Testis (tissue), 3 donors: ENCODE results near the gene ERH. TPM values are rescaled to one million over a fixed set of nuclear protein-coding genes. Genes with fewer than 3 reads are reported as not detected.

Experiments used
- DNase-seq: peaks from one replicate; pipeline ENCODE4 v3.0.0-alpha.2; 2019
- H3K27ac ChIP-seq, 2 donors: fragments of 200-600 bp; sonication (generic); one replicate each; pipeline ENCODE4 v1.5.1; 2019
- H3K27me3 ChIP-seq: fragments of 200-600 bp; sonication (generic); one replicate; pipeline ENCODE4 v1.5.1; 2019
- H3K36me3 ChIP-seq: fragments of 200-600 bp; sonication (generic); one replicate; pipeline ENCODE4 v1.5.1; 2017; ENCODE audit warnings: low read depth; ENCODE audit errors: missing control alignments
- H3K4me1 ChIP-seq: fragments of 200-600 bp; sonication (generic); one replicate; pipeline ENCODE4 v1.5.1; 2019
- H3K4me3 ChIP-seq, 2 donors: fragments of 200-600 bp; sonication (generic); one replicate each; pipeline ENCODE4 v1.5.1; 2017 to 2019
- H3K9me3 ChIP-seq: fragments of 200-600 bp; sonication (generic); one replicate; pipeline ENCODE4 v1.5.1; 2017
- POLR2A ChIP-seq: fragments of 450-650 bp; IDR thresholded peaks from one replicate; pipeline ENCODE4 v1.6.1; 2017; ENCODE audit warnings: antibody characterized with exemption, mild to moderate bottlenecking, moderate library complexity
- WGBS, 2 donors: methylation state at CpG; one replicate each; pipeline ENCODE4 v1.1.5; 2018; 5-methylcytosine and 5-hydroxymethylcytosine counted together
- intact Hi-C: fragments of 100-400 bp; cut with DNase I; formaldehyde crosslinking; loops from one replicate; pipeline ENCODE4 v1.15.1; 2023; ENCODE audit warnings: low total_unique reads
- polyA plus RNA-seq: library from polyadenylated mRNA; stranded (reverse); fragments of 350-450 nt; fragmentation: Illumina TruSeq; extraction: RNeasy Lipid Tissue Mini Kit (QIAGEN cat#74804); gene quantifications from one replicate; pipeline ENCODE4 v1.2.3, GENCODE V29; 2014; ENCODE audit warnings: low read depth, low replicate concordance; ENCODE audit not compliant: insufficient read depth
- total RNA-seq, 2 donors: library from RNA; depleted of rRNA; stranded (reverse); fragments of >200 nt; gene quantifications; one replicate each; pipeline ENCODE4 v1.2.3, GENCODE V29; 2016
- TF ChIP-seq, protein P1 (sequence below), 3 experiments: fragments of 450-650 bp in 2 of 3; fragments of 200-600 bp in 1 of 3; sonication (generic) in 1 of 3; IDR thresholded peaks; one replicate each; pipeline ENCODE4 v1.5.1; 2016 to 2019; ENCODE audit warnings: antibody characterized with exemption in 3 of 3, mild to moderate bottlenecking in 2 of 3, moderate library complexity in 1 of 3

ERH gene
- total and polyA plus RNA-seq, 3 donors from 2014 or later = 57.3 to 176 (median 74.5) TPM

DNA sequence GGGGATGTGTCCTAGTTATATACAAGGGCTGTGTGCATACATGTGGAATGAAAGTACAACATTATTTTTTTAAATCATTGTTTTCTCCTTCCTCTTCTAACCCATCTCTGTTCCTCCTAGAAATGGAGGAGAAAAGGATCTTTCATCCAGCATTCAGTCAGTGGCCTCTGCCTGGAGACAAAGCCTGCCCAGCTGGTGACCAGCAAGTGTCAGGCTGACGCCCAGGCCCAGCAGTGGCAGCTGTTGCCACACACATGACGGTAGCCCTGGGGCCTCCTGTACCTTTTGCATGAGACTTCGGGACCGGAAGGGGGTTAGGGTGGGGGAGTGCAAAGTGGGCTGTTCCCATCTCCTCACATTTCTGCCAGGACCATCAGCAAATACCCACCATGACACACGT is 46.2 kb downstream of the ERH start:
- Histone ChIP-seq H3K4me3 (no peak overlapping the region), H3K27ac (no peak overlapping the region), H3K36me3 (no peaks in the 10 kb centered on the region), H3K27me3 (no peaks in the 10 kb centered on the region), H3K4me1 (no peaks in the 10 kb centered on the region), H3K9me3 (no peaks in the 10 kb centered on the region)
- intact Hi-C loops = no loop called here
- no peak for DNase-seq
- 89 to 92% methylated on average over 4 to 5 of the region's 5 CpGs for WGBS, 2 donors
- TF ChIP-seq, protein P1, sequence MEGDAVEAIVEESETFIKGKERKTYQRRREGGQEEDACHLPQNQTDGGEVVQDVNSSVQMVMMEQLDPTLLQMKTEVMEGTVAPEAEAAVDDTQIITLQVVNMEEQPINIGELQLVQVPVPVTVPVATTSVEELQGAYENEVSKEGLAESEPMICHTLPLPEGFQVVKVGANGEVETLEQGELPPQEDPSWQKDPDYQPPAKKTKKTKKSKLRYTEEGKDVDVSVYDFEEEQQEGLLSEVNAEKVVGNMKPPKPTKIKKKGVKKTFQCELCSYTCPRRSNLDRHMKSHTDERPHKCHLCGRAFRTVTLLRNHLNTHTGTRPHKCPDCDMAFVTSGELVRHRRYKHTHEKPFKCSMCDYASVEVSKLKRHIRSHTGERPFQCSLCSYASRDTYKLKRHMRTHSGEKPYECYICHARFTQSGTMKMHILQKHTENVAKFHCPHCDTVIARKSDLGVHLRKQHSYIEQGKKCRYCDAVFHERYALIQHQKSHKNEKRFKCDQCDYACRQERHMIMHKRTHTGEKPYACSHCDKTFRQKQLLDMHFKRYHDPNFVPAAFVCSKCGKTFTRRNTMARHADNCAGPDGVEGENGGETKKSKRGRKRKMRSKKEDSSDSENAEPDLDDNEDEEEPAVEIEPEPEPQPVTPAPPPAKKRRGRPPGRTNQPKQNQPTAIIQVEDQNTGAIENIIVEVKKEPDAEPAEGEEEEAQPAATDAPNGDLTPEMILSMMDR (IDR thresholded peaks at IDR 0.05) = no peak
- TF ChIP-seq POLR2A = no peak

DNA sequence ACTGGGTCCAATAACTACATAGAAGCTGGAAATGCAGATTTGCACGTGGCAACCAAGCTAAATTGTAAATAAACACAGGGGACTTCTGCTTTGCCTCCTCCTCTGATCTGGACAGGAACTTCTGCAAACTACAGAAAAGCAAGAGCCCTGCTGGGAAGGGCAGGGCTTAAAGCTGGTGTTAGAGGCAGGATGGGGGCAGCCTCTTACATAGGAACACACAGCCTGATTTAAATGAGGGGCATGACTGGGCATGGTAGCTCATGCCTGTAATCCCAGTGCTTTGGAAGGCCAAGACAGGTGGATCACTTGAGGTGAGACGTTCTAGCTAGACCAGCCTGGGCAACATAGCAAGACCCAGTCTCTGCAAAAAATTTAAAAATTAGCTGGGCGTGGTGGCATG is 46.7 kb downstream of the ERH start:
- H3K4me1 ChIP-seq = no peaks in the 10 kb centered on the region
- H3K27ac ChIP-seq = no peak overlapping the region
- intact Hi-C loops = no loop called here
- H3K36me3 ChIP-seq = no peaks in the 10 kb centered on the region
- no peaks in the 10 kb centered on the region for H3K27me3 ChIP-seq
- H3K4me3 ChIP-seq = no peak overlapping the region
- DNase-seq = no peak
- 80 to 86% methylated on average over 3 of the region's 3 CpGs for WGBS, 2 donors
- TF ChIP-seq, protein P1 (IDR thresholded peaks at IDR 0.05) = no peak
- TF ChIP-seq POLR2A = no peak
- no peaks in the 10 kb centered on the region for H3K9me3 ChIP-seq

DNA sequence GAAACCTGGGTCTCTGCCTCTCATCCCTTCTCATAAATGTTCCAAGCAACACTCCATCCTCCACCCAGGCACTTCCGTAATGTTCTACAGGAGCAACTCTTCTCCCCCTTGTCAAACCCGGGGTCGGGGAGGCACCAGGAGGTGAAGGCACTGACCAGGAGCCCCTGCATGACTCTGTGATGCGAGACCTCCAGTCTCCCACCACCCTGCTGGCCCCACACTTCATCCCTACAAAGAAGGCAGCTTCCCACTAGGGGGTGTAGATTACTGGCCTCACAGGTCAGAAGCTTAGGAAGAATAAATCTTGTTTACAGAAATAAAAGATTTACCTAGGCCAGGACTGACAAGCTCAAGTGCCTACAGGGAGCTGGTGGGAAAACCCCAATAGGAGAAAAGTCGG is 47.2 kb downstream of the ERH start:
- H3K27me3 ChIP-seq = no peaks in the 10 kb centered on the region

DNA sequence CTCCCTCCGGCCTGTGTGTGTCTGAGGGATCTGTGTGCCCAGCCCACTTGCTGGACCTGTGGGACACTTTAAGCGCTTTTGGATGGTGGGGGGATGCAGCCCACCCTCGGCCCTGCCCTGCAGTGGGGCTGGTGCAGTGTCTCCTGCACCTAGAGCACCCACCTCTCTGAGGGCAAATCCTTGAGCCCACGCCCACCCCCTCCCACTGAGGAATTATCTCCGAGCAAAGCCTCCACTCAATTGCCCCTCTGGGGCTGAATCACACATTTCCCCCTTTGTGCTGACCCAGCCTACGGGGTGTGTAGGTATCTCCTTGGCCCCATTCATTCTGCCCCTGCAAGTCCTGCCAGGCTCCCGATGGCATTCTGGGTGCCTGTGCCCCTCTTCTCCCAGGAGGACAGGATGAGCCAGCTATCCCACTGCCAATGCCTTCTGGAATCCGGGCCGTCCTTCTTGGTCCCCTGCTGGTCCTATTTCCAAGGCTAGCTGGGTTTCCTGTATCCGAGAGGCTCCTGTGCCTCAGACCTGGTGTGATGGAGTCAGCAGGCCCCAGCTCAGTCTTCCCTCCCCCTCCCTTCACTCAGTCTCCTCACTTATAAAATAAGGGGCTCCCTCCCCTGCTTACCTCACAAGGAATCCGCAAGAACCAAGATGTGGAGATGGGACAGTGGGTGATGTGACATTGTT is 48.9 kb downstream of the ERH start:
- Histone ChIP-seq H3K27ac (no peak overlapping the region), H3K27me3 (no peaks in the 10 kb centered on the region), H3K4me1 (no peaks in the 10 kb centered on the region), H3K9me3 (no peaks in the 10 kb centered on the region), H3K36me3 (no peaks in the 10 kb centered on the region), H3K4me3 (no peak overlapping the region)
- TF ChIP-seq, protein P1 (IDR thresholded peaks at IDR 0.05) = no peak
- no peak for TF ChIP-seq POLR2A
- DNase-seq = no peak
- 87 to 89% methylated on average over 10 to 11 of the region's 11 CpGs for WGBS, 2 donors
- intact Hi-C loops = no loop called here

More for the DNA sequence above, 47.2 kb downstream of the ERH start:
- no peak for TF ChIP-seq POLR2A
- TF ChIP-seq, protein P1 (IDR thresholded peaks at IDR 0.05) = no peak
- 86 to 87% methylated on average over 5 of the region's 5 CpGs for WGBS, 2 donors
- no peaks in the 10 kb centered on the region for H3K4me1 ChIP-seq
- DNase-seq = no peak
- no peak overlapping the region for H3K4me3 ChIP-seq
- intact Hi-C loops = no loop called here
- H3K27ac ChIP-seq = no peak overlapping the region
- H3K9me3 ChIP-seq = no peaks in the 10 kb centered on the region
- H3K36me3 ChIP-seq = no peaks in the 10 kb centered on the region

DNA sequence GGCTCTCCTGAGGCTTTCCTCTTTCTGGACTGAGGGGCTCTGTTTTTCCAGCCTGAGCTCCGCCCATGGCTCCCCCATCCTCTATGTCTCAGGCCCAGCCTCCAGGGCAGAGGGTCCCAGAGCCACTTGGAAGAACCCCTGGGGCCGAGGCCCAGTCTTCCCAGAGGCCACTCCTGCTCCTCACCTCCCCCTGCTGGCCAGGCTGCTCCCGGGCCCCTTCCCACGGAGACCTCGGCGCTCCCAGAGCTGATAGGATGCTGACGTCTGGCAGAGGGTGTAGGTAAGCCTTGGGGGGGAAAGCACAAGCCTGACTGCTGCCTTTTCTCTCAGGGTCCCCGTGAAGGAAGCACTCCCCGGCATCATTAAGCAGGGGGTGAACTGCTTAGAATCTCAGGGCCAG is 51.4 kb downstream of the ERH start:
- H3K9me3 ChIP-seq = no peaks in the 10 kb centered on the region
- intact Hi-C loops = no loop called here

More for the DNA sequence above, 51.4 kb downstream of the ERH start:
- H3K4me1 ChIP-seq = no peaks in the 10 kb centered on the region
- H3K27me3 ChIP-seq = no peaks in the 10 kb centered on the region
- WGBS, 2 donors = 57 to 68% methylated on average over 8 to 9 of the region's 9 CpGs
- H3K27ac ChIP-seq = no peak overlapping the region
- H3K36me3 ChIP-seq = no peaks in the 10 kb centered on the region
- peak; percentile 19 for DNase-seq
- TF ChIP-seq, protein P1 (IDR thresholded peaks at IDR 0.05) = peak in 1 of 3 experiments; percentile 30
- no peak for TF ChIP-seq POLR2A
- H3K4me3 ChIP-seq = no peak overlapping the region
